HPDE6-E6E7 (cell line): ENCODE data around the gene YPEL2.
A peak's percentile ranks its signal among the peaks of the same experiment; 100 is the strongest.

Source experiments
- DNase-seq: peaks from one replicate; pipeline ENCODE4 v3.0.0; 2011; ENCODE audit warnings: missing footprints; ENCODE audit errors: extremely low spot score

YPEL2 gene

DNA sequence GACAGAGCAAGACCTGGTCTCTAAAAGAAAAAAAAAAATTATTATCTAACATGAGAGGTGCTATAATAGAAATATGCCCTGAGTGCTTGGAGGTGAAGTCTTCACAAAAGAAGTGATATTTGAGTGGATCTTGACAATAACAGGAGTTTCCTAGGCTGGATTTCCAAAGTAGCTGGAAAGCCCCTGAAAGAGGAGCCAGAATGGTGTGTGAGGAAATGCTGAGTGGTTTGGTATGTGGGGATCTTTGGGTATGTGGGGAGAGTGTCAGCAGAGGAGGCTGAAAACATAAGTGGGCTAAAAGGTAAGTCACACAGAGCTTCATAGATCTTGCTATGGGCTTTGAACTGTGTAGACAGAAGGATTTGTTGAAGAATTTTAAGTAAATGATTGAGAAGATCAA, 100.1 kb downstream of the YPEL2 start:
- DNase-seq: no peak

DNA sequence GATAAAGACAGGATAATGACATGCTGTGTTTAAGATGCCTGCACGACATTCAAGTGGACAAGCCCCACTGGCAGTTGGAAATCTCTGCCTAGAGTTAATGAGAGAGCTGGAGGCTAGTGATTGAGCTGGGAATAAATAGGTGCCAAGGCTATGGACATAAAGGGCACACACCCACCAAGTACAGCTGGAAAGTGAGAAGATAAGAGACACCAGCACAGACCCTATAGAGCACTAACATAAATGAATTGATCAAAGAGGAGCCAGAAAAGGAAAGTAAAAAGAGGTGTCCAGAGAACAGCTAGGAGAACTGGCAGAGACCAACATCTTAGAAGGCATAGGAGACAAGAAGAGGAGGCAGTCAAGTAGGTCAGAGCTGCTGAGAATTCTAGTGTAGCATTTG, 101.2 kb downstream of the YPEL2 start:
- no peak for DNase-seq

DNA sequence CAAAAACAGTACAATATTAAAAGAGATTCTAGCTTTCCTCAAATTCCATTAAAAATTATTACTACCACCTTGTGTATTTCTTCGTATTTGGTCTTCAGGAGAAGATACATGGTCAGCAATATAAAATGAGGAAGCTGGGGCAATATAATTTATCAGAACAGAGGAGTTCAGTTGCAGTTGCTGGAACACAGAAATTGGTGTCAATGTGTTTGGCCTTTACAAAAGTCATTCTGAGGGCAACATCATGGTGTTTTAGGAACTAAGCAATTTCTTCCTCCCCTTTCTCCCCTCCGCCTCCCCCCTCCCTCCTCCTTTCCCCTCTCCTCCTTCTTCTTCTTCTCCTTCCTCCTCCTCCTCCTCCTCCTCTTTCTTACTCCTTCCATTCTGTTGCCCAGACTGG, 102.1 kb downstream of the YPEL2 start:
- DNase-seq: no peak

DNA sequence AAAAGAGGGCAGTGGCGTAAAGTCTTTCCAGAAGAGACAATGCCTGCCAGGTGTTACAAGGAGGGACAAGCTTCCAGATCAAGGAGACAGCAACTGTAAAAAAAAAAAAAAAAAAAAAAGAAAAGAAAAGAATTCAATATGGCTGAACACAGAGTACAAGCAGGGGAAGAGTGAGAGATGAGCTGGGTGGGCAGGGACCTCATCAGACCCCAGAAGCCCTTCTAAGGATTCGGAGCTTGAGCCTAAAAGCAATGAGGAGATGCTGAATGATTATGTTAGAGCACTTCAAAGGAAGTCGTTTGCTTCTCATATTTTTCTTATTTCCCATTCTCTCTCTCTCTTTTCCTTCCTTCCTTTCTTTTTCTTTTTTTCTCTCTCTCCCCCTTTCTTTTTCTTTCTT, 103.0 kb downstream of the YPEL2 start:
- no peak for DNase-seq

DNA sequence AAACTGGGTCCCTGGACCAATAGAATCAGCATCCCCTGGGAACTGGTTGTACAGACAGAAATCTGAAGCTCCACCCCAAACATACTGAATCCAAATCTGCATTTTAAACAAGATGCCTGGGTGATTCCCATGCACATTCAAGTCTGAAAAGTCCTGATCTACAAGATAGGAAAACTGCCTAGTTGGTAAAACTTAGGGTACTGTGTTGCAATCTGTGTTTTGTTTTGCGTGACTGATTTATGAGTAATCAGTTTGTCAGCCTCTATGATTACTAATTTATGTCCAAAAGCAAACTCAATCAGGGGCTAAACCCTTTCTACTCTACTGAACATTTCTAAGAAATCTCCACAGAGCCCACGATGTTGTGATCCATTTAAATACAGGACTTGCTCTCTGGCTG, 103.8 kb downstream of the YPEL2 start:
- DNase-seq: peak; percentile 65

DNA sequence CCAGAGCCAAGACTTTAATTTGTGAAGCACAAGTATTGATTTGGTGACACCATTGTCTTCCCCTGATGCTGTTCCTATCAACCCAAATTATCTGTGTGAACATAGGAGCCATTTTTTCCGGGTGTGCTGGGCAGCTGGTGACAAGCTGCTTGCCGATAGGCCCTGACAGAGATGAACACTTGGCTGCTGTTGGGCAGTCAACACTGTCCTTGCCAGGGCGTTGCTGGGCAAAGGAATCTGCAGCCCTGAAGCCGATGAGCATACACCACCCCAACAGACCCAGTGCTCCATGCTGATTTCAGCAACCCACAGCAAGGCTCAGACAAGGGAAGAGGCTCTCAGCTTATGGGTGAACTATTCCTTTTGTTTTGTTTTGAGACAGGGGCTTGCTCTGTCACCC, 105.4 kb downstream of the YPEL2 start:
- no peak for DNase-seq

DNA sequence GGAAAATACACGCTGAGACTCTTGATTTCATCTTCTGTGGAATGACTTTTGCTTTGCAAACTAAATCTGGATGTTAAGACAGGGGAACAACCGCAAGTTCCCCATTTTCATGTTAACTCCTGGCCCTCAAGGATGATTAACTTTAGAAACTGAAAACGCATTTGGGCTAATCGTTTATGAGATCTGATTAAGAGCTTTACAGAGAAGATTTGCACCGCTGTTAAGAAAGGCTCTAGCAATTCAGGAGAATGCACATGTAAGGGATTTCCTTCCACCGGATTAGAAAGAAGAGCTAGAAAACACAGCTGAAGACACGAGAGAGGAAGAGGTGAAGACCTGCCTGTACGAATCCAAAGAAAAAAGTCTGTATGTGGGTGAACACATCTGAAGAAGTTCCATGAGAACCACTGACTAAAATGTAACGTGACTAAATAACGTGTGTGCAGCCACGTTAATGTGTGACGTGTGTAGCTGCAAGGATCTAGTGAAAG, 106.4 kb downstream of the YPEL2 start:
- DNase-seq: no peak

DNA sequence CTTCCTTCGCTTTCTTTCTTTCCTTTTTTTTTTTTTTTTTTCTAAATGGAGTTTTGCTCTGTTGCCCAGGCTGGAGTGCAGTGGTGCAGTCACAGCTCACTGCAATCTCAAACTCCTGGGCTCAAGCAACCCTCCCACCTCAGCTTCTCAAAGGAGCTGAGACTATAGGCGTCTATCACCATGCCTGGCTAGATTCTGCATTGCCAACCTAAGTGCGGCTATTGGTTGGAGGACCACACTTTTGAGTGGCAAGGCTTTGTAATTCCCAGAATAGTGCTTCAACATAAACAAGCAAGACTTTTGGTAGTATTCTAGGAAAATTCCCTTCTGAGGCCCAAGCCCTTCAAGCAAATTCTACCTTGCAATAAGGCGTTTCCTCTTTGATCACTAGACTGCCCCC, 107.8 kb downstream of the YPEL2 start:
- DNase-seq: no peak

DNA sequence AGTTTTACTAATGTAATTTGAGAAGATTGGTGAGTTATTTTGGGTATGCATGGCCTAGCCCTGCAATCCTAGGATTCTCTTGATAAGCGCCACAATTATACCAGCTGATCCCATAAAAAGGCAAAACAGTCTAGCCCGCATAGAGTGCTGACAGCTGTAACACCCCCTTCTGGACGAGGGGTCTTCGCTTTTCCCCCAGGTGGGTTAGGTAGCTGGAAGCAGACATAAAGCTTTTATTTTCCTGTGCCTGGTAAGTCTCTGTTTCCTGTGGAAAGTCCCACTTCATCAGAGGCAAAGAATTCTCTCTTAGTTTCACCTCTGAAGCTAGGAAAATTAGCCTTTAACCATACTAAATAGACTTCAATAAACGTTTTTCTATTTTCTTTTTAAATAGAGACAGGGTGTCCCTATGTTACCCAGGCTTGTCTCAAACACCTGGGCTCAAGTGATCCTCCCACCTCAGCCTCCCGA, 108.3 kb downstream of the YPEL2 start:
- DNase-seq: no peak

DNA sequence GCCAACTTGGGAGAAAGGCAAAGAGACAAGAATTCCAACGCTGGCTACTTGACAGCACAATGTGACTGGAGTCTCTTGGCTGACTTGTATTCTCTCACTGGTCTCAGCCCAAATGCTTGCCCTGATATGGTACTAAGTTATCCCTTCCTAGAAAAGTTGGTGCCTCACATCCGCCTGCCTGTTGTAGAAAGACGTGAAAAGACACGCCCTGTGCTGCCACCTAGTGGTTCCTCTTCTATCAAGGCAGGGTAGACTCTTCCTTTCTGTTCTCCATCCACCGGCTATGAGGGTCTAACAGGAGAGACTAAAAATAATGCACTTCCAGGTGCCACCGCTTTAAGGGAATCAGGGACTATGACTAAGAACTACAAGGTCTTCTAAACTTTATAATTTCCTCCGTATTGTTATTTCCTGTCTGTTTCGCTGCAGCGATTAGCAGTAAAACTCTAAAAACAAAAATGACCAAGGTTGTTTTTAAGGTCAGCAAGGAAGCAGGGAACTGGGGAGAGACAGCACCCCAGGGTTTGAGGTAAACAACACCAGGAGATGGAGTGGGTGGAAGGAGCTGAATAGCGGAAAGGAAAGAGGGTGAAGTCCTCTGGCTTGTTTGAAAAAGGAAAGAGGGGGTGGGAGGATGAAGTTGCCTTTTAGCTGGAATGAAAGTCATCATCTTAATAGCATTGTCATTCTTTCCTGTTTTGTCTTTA, 109.5 kb downstream of the YPEL2 start:
- peak; percentile 75 for DNase-seq

DNA sequence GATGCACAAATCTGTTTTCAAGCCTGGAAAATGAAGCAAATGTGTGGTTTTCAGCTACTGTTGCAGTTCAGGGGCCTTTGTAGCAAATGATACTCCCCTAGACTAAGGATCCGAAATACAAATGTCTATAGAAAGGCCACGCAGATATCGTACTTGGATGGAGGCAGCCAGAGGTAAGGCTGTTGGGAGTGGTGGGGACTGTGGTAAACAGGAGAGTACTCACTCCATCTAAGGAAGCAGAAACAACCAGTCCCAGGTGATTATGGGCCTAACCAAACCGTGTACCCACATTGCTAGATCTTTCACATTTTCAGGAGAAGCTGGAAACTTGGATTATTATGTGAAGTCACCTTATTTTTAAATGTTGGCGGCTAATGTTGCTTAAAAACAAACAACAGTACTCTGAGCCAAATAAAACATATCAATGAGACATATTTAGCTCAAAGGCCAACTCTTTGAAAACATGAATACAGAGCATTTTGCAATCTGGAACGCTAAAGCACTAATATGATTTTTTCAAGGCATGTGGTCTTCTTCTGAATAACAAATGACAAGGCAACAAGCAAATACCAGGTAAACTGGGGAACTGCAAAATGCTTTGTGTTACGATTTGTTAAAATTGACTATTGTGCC, 110.1 kb downstream of the YPEL2 start:
- DNase-seq: no peak

DNA sequence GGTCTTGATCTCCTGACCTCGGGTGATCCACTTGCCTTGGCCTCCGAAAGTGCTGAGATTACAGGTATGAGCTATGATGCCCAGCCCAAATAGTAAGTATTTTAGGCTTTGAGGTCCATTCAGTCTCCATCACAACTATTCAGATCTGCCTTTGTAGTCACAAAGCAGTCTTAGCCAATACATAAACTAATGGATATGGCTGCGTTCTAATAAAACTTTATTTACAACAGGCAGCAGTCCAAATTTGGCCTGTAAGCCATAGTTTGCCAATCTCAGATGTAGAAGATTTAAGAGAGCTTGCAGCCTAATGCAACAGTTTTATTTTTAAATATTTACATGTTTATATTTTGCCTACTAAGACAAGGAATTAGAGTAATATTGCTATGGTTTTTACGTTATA, 111.7 kb downstream of the YPEL2 start:
- DNase-seq: no peak
